Breast epithelium (tissue), 4 donors: ENCODE measurements around the gene FHOD1. TPM values are rescaled to one million over a fixed set of nuclear protein-coding genes. Genes with fewer than 3 reads are reported as not detected.
A peak's percentile ranks its signal among the peaks of the same experiment; 100 is the strongest.

Experiments used
- DNase-seq, 2 donors: peaks; one replicate each; pipeline ENCODE4 v3.0.0-alpha.2; 2019; ENCODE audit warnings: low spot score in 2 of 2
- H3K27ac ChIP-seq, 2 donors: fragments of 200-600 bp; sonication (generic) in 1 of 2; one replicate each; pipeline ENCODE4 v1.5.1; 2016 to 2019; ENCODE audit warnings: mild to moderate bottlenecking in 1 of 2
- H3K27me3 ChIP-seq, 2 donors: fragments of 200-600 bp; sonication (generic) in 1 of 2; one replicate each; pipeline versions ENCODE4 v1.5.1 to v1.6.0; 2017 to 2019; ENCODE audit warnings: control low read depth in 1 of 2, mild to moderate bottlenecking in 1 of 2
- H3K36me3 ChIP-seq: fragments of 200-600 bp; one replicate; pipeline ENCODE4 v1.5.1; 2019
- H3K4me1 ChIP-seq, 2 donors: fragments of 200-600 bp; sonication (generic); one replicate each; pipeline ENCODE4 v1.5.1; 2016 to 2019; ENCODE audit warnings: control low read depth in 1 of 2
- H3K4me3 ChIP-seq, 3 donors: fragments of 200-600 bp; sonication (generic); 1 replicate in 2 of 3; 2 replicates in 1 of 3; pipeline ENCODE4 v1.5.1; 2016 to 2019; ENCODE audit warnings: mild to moderate bottlenecking in 3 of 3, moderate library complexity in 2 of 3
- H3K9me3 ChIP-seq, 2 donors: fragments of 200-600 bp; sonication (generic) in 1 of 2; one replicate each; pipeline ENCODE4 v1.5.1; 2016 to 2019; ENCODE audit warnings: control low read depth in 1 of 2
- POLR2A ChIP-seq: fragments of 450-650 bp; IDR thresholded peaks from one replicate; pipeline ENCODE4 v1.6.1; 2016; ENCODE audit warnings: antibody characterized with exemption, mild to moderate bottlenecking, moderate library complexity
- POLR2AphosphoS5 ChIP-seq, 3 donors: sonication (generic); formaldehyde crosslinking; IDR thresholded peaks; one replicate each; pipeline ENCODE4 v1.6.1; 2017; ENCODE audit warnings: antibody characterized with exemption in 3 of 3
- intact Hi-C: fragments of 100-400 bp; cut with DNase I; formaldehyde crosslinking; loops from one replicate; pipeline ENCODE4 v1.15.1; 2023; ENCODE audit warnings: low total_unique reads
- total RNA-seq, 3 donors: library from RNA; depleted of rRNA; stranded (reverse); fragments of >200 nt; gene quantifications; one replicate each; pipeline ENCODE4 v1.1.0, GENCODE V29; 2016
- TF ChIP-seq, protein P1 (sequence below), 3 donors: fragments of 450-650 bp; IDR thresholded peaks; one replicate each; pipeline ENCODE4 v1.5.1; 2016 to 2017; ENCODE audit warnings: antibody characterized with exemption in 3 of 3, mild to moderate bottlenecking in 3 of 3, moderate library complexity in 3 of 3

FHOD1 gene
- total RNA-seq, 3 donors from 2014 or later: 19.3 to 25.9 (median 22.6) TPM

DNA sequence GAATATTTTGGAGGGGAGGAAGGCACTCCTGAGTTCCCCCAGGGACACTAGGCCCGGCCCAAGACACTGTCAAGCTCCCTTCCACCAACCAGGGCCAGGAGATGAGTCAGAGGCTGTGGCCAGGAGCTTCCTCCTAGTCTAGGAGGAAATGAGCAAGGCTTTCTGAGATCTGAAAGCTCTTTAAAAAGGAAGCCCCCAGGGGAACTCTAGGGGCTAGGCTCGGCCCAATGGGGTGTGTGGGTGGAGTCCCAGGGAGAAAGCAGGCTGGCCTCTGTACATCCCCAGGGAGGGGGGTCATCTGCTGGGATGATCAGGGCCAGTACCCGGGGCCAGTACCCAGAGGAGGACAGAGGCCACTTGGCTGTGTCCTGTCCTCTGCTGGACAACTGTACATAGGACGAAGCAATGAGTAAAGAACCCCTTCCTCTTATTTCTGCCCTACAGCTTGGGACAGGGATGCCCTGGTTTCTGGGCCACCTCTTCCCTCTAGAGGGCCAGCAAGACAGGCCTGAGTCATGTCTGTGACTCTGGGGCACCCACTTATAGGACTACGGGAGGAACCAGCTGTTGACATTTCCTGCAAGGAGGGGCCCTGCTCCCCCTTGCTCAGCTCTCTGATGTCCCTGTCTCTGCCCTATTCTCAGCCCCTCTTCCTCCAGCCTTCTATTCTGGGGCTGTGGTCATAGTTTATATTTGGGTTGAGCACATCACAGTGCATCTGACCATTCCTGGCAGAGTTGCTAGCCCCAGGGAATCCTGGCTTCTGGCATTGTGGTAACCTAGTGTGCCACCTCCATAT is 2.7 kb downstream of the FHOD1 start:
- H3K9me3 ChIP-seq: no peaks in the 10 kb centered on the region
- peak; percentile 64 to 77 for DNase-seq
- peak overlapping the region in 1 of 3 donors; percentile 78 for H3K4me3 ChIP-seq
- H3K27ac ChIP-seq: peak overlapping the region; percentile 76 to 96
- H3K27me3 ChIP-seq: no peaks in the 10 kb centered on the region
- peaks cover 20 to 41% of the 10 kb centered on the region in 2 donors for H3K4me1 ChIP-seq
- intact Hi-C loops: no loop called here
- no peak for TF ChIP-seq POLR2A
- TF ChIP-seq, protein P1, sequence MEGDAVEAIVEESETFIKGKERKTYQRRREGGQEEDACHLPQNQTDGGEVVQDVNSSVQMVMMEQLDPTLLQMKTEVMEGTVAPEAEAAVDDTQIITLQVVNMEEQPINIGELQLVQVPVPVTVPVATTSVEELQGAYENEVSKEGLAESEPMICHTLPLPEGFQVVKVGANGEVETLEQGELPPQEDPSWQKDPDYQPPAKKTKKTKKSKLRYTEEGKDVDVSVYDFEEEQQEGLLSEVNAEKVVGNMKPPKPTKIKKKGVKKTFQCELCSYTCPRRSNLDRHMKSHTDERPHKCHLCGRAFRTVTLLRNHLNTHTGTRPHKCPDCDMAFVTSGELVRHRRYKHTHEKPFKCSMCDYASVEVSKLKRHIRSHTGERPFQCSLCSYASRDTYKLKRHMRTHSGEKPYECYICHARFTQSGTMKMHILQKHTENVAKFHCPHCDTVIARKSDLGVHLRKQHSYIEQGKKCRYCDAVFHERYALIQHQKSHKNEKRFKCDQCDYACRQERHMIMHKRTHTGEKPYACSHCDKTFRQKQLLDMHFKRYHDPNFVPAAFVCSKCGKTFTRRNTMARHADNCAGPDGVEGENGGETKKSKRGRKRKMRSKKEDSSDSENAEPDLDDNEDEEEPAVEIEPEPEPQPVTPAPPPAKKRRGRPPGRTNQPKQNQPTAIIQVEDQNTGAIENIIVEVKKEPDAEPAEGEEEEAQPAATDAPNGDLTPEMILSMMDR (IDR thresholded peaks at IDR 0.05): no peak
- no peak for TF ChIP-seq POLR2AphosphoS5 (IDR thresholded peaks at IDR 0.05)
- no peaks in the 10 kb centered on the region for H3K36me3 ChIP-seq

DNA sequence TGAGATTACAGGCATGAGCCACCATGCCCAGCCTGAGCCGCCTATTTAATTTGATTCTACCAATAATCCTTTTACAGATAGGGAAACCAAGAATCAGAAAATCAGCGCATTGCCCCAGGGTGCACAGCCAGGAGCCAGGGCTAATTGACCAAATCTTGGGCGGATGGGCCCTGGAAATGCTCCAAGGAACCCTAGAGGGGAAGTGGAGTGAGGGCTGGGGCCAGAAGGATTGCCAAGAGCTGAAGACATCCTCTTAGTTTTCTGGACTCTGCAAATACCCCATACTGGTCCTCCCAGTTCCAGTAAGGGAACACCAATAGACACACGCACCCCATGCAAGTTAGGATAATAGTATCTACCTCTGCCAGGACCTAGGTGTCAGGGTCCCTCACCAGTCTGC is 3.8 kb downstream of the FHOD1 start:
- no peaks in the 10 kb centered on the region for H3K27me3 ChIP-seq
- no peaks in the 10 kb centered on the region for H3K36me3 ChIP-seq
- no peak for DNase-seq
- H3K4me3 ChIP-seq: no peak overlapping the region
- TF ChIP-seq, protein P1 (IDR thresholded peaks at IDR 0.05): no peak
- TF ChIP-seq POLR2A: no peak
- no peak for TF ChIP-seq POLR2AphosphoS5 (IDR thresholded peaks at IDR 0.05)
- peaks cover 20 to 41% of the 10 kb centered on the region in 2 donors for H3K4me1 ChIP-seq
- peak overlapping the region; percentile 76 to 96 for H3K27ac ChIP-seq
- intact Hi-C loops: no loop called here
- H3K9me3 ChIP-seq: no peaks in the 10 kb centered on the region

DNA sequence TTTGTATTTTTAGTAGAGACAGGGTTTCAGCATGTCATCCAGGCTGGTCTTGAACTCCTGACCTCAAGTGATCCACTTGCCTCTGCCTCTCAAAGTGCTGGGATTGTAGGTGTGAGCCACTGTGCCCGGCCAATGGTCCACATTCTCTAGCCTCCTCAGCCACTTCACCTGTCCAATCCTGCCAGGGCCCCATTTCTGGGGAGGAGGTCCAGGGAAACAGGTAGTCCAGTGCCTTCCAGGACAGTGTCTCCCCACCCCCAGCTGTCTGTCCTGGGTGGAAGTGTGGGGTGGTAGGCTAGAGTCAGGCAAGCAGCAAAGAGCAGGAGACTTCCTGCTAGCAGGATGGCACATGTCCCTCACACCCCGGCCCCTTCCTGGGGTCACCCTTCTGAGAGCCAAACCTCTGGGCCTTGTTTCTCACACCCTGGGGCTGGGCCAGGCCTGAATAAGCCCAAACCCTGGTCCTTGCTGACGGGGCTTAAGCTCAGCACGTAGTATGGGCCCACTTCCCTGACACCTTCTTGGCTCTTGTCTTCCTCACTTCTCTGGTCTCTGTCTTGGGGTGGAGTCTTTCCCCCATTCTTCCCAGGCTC is 5.0 kb downstream of the FHOD1 start:
- DNase-seq: no peak
- Histone ChIP-seq H3K9me3 (no peaks in the 10 kb centered on the region), H3K36me3 (no peaks in the 10 kb centered on the region), H3K4me3 (no peak overlapping the region), H3K4me1 (peaks cover 16 to 37% of the 10 kb centered on the region in 2 donors), H3K27me3 (no peaks in the 10 kb centered on the region), H3K27ac (peak overlapping the region; percentile 76 to 93)
- intact Hi-C loops: no loop called here
- TF ChIP-seq, protein P1 (IDR thresholded peaks at IDR 0.05): no peak
- TF ChIP-seq POLR2A (no peak), POLR2AphosphoS5 (IDR thresholded peaks at IDR 0.05) (no peak)

DNA sequence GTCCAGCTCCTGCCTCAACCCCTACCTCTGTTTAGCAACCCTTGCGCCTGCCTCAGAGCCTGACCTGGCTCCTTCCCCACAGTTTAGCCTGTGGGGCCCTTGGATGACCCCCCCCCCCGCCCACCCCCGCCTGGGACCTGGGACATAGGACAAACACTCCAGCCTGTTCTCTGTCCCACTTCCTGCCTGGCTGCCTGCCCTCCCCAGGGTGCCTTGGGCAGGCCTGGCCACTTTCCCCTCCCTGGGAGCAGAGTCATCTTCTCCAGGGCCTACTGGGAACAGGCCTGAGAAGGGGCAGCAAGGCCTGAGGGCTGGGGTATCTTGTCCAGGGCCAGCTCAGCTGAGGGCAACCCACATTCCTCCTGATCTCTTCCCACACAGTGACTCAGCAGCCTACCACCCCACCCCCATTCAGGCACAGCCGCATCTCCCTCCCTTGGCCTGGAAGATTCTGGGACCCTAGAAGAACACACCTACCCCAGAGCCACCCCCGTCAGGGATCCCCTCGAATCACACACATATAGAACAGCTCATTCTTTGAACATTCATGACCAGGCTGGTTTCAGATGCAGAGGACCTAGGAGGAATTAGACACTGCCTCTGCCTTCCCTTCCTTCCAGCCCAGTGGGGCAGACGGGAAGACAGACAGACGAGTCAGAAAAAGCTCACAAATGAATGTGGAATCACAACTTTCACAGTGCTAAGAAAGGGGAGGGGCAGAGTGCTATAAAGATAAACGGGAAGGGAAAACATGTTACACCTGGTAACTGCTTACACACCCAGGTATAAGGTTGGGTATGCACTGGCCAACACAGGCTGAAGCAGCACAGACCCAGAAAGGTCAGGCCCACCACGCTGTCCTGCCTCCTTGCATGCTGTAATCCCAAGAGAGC is 6.0 kb downstream of the FHOD1 start:
- Histone ChIP-seq H3K4me1 (peaks cover 16 to 37% of the 10 kb centered on the region in 2 donors), H3K4me3 (no peak overlapping the region), H3K36me3 (no peaks in the 10 kb centered on the region), H3K27me3 (no peaks in the 10 kb centered on the region), H3K27ac (peak overlapping the region; percentile 76 to 93), H3K9me3 (no peaks in the 10 kb centered on the region)
- no peak for TF ChIP-seq POLR2A
- TF ChIP-seq POLR2AphosphoS5 (IDR thresholded peaks at IDR 0.05): peak in 2 of 3 donors; percentile 24 to 50
- TF ChIP-seq, protein P1 (IDR thresholded peaks at IDR 0.05): no peak
- intact Hi-C loops: no loop called here
- DNase-seq: peak; percentile 87
